K562 (cell line): ENCODE data around the gene IMMP2L. TPM values are rescaled to one million over a fixed set of nuclear protein-coding genes. Genes with fewer than 3 reads are reported as not detected.

Experiments
- ATF7 ChIP-seq: fragments of 450-650 bp; IDR thresholded peaks from 2 replicates; pipeline ENCODE4 v1.7.1; 2014; ENCODE audit warnings: mild to moderate bottlenecking, moderate library complexity
- FOXK2 ChIP-seq, 2 experiments: fragments of 450-650 bp; IDR thresholded peaks in 1 of 2; conservative IDR thresholded peaks in 1 of 2; 2 replicates each; pipeline ENCODE4 v1.6.1; 2016; ENCODE audit warnings: low read depth in 2 of 2, mild to moderate bottlenecking in 1 of 2
- HDGF ChIP-seq: fragments of 450-650 bp; IDR thresholded peaks from 2 replicates; pipeline ENCODE4 v1.6.1; 2016
- HNRNPUL1 ChIP-seq: fragments of 200-400 bp; formaldehyde crosslinking; IDR thresholded peaks from 2 replicates; pipeline ENCODE4 v1.6.1; 2017; ENCODE audit warnings: low read length
- HSF4 ChIP-seq: fragments of 250-450 bp; sonication (Bioruptor Pico); IDR thresholded peaks from 2 replicates; pipeline ENCODE4 v2.1.2; 2022; ENCODE audit warnings: mild to moderate bottlenecking, moderate library complexity, borderline replicate concordance
- JUNB ChIP-seq: fragments of 450-650 bp; formaldehyde crosslinking; conservative IDR thresholded peaks from 2 replicates; pipeline ENCODE4 v1.4.0; 2020; ENCODE audit warnings: mild to moderate bottlenecking
- NCOA1 ChIP-seq: fragments of 450-650 bp; IDR thresholded peaks from 2 replicates; pipeline ENCODE4 v1.6.1; 2016; ENCODE audit warnings: low read depth
- POLR2AphosphoS2 ChIP-seq: IDR thresholded peaks from 2 replicates; pipeline ENCODE4 v1.6.1; 2012; ENCODE audit warnings: low read length, improper control_type of control experiment
- POLR2G ChIP-seq: fragments of 200-400 bp; formaldehyde crosslinking; IDR thresholded peaks from 2 replicates; pipeline ENCODE4 v1.6.1; 2017; ENCODE audit warnings: low read depth, mild to moderate bottlenecking, antibody characterized with exemption, low read length, moderate library complexity
- RCOR1 ChIP-seq, 2 experiments: IDR thresholded peaks; 2 replicates each; pipeline ENCODE4 v1.6.1; 2012; ENCODE audit warnings: low read depth in 2 of 2, low read length in 2 of 2, borderline replicate concordance in 1 of 2, improper control_type of control experiment in 1 of 2
- ZNF253 ChIP-seq: fragments of 250-450 bp; sonication (Bioruptor Pico); conservative IDR thresholded peaks from 2 replicates; pipeline ENCODE4 v1.6.1; 2021; ENCODE audit warnings: mild to moderate bottlenecking
- ZNF561 ChIP-seq: fragments of 450-650 bp; formaldehyde crosslinking; conservative IDR thresholded peaks from 2 replicates; pipeline ENCODE4 v1.4.0; 2020; ENCODE audit warnings: mild to moderate bottlenecking, moderate library complexity
- polyA plus RNA-seq, 8 experiments: library from polyadenylated mRNA; depleted of rRNA in 4 of 8; stranded (reverse) in 5 of 8; unstranded in 3 of 8; fragments of >200 nt; fragmentation: Nextera tagmentation in 2 of 8; fragmentation: Illumina TruSeq in 1 of 8; extraction: Ambion mirVana in 2 of 8; extraction: Trizol in 1 of 8; gene quantifications; 2 replicates each; pipeline versions ENCODE4 v1.2.1 to v1.2.3, GENCODE V29; 2011 to 2014; ENCODE audit warnings: inconsistent platforms in 1 of 8, missing spikeins in 1 of 8
- total RNA-seq, 7 experiments: library from RNA; depleted of rRNA in 6 of 7; stranded (reverse); fragments of >200 nt in 6 of 7; fragmentation: Illumina TruSeq in 2 of 7; extraction: Trizol in 2 of 7; gene quantifications; 2 replicates each; pipeline versions ENCODE4 v1.2.1 to v1.2.3, GENCODE V29; 2011 to 2021; ENCODE audit warnings: low replicate concordance in 1 of 7
- TF ChIP-seq, protein P1 (sequence below): fragments of 450-650 bp; IDR thresholded peaks from 2 replicates; pipeline ENCODE4 v1.6.1; 2014; ENCODE audit warnings: low read depth, mild to moderate bottlenecking, moderate library complexity, borderline replicate concordance
- TF ChIP-seq, protein P2 (sequence below): sonication (generic); formaldehyde crosslinking; IDR thresholded peaks from 2 replicates; pipeline ENCODE4 v1.8.0; 2023; ENCODE audit warnings: mild to moderate bottlenecking, missing genetic modification reagents
- TF ChIP-seq, protein P3 (sequence below): fragments of 250-450 bp; sonication (Bioruptor Pico); IDR thresholded peaks from 2 replicates; pipeline ENCODE4 v1.8.0; 2022; ENCODE audit warnings: moderate library complexity, mild to moderate bottlenecking, inconsistent platforms
- TF ChIP-seq, protein P4 (sequence below), 2 experiments: fragments of 450-650 bp in 1 of 2; sonication (generic) in 1 of 2; formaldehyde crosslinking in 1 of 2; IDR thresholded peaks; 2 replicates each; pipeline versions ENCODE4 v1.7.1 to v1.9.0; 2016 to 2022; ENCODE audit warnings: inconsistent platforms in 1 of 2, mild to moderate bottlenecking in 1 of 2, missing genetic modification reagents in 1 of 2

Gene IMMP2L
- total and polyA plus RNA-seq, 9 of the 15 experiments (the other 6 are each of a cell fraction or from before 2014, with no cell fraction given) = 29.7 to 116 (median 53.0) TPM

DNA sequence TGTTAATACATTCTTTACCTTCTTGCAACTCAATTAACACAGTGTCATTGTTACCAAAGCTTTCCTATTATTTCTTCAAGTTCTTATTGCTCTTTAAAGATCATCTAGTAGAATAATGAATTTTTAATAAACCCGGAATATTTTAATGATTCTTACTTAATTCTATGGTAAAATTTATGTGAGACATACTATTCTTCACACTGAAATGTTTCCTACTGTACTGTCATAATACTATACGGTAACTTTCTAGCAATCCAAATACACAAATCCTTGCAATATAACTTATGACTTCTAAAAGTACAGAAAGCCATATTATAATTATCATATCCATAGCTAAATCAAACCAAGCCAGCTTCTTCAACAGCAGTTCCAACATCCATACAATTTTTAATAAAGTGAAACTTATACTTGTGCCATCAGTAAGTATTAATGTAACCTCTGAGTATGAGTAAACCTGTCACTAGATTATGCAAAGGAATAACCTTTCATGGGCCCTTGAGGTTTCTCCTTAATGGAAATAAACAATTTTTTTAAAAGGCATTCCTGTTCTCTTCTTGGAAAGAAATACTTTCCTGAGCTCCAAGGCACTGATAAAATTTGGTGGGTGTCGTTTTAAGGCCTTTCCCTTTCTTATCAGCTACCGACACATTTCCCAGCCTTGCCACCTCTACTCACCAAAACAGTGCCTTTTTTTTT, 87.4 kb downstream of the IMMP2L start (continued):
- TF ChIP-seq RCOR1 (IDR thresholded peaks at IDR 0.05; ENCODE audit: borderline replicate concordance in 1 of 2, low read depth in 2 of 2, low read length in 2 of 2) (peak; percentile 83 to 94), POLR2G (no peak), HSF4 (CRISPR knock-in tag) (no peak), HNRNPUL1 (no peak), HDGF (no peak), FOXK2 (conservative IDR thresholded peaks at IDR 0.05 in 1 of 2, IDR thresholded peaks at IDR 0.05 in 1 of 2; ENCODE audit: low read depth in 2 of 2) (no peak; a peak in 2 of 4 replicates), ZNF561 (no peak), ATF7 (peak; percentile 76), JUNB (CRISPR knock-in tag) (no peak), NCOA1 (peak; percentile 87), ZNF253 (CRISPR knock-in tag) (no peak), POLR2AphosphoS2 (no peak)
- TF ChIP-seq, protein P1, sequence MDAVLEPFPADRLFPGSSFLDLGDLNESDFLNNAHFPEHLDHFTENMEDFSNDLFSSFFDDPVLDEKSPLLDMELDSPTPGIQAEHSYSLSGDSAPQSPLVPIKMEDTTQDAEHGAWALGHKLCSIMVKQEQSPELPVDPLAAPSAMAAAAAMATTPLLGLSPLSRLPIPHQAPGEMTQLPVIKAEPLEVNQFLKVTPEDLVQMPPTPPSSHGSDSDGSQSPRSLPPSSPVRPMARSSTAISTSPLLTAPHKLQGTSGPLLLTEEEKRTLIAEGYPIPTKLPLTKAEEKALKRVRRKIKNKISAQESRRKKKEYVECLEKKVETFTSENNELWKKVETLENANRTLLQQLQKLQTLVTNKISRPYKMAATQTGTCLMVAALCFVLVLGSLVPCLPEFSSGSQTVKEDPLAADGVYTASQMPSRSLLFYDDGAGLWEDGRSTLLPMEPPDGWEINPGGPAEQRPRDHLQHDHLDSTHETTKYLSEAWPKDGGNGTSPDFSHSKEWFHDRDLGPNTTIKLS = peak; percentile 52; the same call in 1 of the 2 replicates
- TF ChIP-seq, protein P2, sequence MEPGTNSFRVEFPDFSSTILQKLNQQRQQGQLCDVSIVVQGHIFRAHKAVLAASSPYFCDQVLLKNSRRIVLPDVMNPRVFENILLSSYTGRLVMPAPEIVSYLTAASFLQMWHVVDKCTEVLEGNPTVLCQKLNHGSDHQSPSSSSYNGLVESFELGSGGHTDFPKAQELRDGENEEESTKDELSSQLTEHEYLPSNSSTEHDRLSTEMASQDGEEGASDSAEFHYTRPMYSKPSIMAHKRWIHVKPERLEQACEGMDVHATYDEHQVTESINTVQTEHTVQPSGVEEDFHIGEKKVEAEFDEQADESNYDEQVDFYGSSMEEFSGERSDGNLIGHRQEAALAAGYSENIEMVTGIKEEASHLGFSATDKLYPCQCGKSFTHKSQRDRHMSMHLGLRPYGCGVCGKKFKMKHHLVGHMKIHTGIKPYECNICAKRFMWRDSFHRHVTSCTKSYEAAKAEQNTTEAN (CRISPR knock-in tag) = no peak
- TF ChIP-seq, protein P3, sequence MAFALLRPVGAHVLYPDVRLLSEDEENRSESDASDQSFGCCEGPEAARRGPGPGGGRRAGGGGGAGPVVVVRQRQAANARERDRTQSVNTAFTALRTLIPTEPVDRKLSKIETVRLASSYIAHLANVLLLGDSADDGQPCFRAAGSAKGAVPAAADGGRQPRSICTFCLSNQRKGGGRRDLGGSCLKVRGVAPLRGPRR (CRISPR knock-in tag) = no peak
- TF ChIP-seq, protein P4, sequence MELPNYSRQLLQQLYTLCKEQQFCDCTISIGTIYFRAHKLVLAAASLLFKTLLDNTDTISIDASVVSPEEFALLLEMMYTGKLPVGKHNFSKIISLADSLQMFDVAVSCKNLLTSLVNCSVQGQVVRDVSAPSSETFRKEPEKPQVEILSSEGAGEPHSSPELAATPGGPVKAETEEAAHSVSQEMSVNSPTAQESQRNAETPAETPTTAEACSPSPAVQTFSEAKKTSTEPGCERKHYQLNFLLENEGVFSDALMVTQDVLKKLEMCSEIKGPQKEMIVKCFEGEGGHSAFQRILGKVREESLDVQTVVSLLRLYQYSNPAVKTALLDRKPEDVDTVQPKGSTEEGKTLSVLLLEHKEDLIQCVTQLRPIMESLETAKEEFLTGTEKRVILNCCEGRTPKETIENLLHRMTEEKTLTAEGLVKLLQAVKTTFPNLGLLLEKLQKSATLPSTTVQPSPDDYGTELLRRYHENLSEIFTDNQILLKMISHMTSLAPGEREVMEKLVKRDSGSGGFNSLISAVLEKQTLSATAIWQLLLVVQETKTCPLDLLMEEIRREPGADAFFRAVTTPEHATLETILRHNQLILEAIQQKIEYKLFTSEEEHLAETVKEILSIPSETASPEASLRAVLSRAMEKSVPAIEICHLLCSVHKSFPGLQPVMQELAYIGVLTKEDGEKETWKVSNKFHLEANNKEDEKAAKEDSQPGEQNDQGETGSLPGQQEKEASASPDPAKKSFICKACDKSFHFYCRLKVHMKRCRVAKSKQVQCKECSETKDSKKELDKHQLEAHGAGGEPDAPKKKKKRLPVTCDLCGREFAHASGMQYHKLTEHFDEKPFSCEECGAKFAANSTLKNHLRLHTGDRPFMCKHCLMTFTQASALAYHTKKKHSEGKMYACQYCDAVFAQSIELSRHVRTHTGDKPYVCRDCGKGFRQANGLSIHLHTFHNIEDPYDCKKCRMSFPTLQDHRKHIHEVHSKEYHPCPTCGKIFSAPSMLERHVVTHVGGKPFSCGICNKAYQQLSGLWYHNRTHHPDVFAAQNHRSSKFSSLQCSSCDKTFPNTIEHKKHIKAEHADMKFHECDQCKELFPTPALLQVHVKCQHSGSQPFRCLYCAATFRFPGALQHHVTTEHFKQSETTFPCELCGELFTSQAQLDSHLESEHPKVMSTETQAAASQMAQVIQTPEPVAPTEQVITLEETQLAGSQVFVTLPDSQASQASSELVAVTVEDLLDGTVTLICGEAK (IDR thresholded peaks at IDR 0.05) = no peak
- TF ChIP-seq, protein P4 (CRISPR knock-in tag; IDR thresholded peaks at IDR 0.05) = no peak
